K562 (cell line): Measurements from ENCODE around the gene CCDC171. TPM values are rescaled to one million over a fixed set of nuclear protein-coding genes. Genes with fewer than 3 reads are reported as not detected.

Source experiments
- ATAC-seq: fragments of 200-7000 bp; cut with Tn5 transposase; 3 replicates; pipeline ENCODE4 v1.9.1; 2020; ENCODE audit warnings: moderate library complexity
- BruUV-seq: library from RNA; stranded (reverse); fragments of 400-500 nt; replicated peaks from 2 replicates; lab custom pipeline; 2021; lab: Mats Ljungman, UMichigan
- CTCF ChIA-PET: fragments of 300-600 bp; formaldehyde crosslinking; extraction: SDS; loops from one replicate; lab custom pipeline; 2021; ENCODE audit warnings: low intra/inter-chr PET ratio; lab: Yijun Ruan, JAX
- POLR2A ChIA-PET: fragments of 300-600, 350-650 bp; sonication (Branson Sonifier 250); formaldehyde crosslinking; extraction: SDS; loops from one replicate; lab custom pipeline; 2021; ENCODE audit warnings: antibody characterized with exemption, inconsistent platforms; lab: Yijun Ruan, JAX
- DNase-seq, 4 experiments: peaks; one replicate each; pipeline versions ENCODE4 v3.0.0 to v3.0.0-alpha.2; 2011 to 2018; ENCODE audit warnings: low spot score in 3 of 4, mixed read lengths in 3 of 4; ENCODE audit errors: extremely low read depth in 1 of 4
- FAIRE-seq: peaks from 2 replicates; lab custom pipeline; 2011; peaks lifted over from hg19 to GRCh38; lab: Jason Lieb, UNC
- H2AFZ ChIP-seq: 2 replicates; pipeline ENCODE4 v1.6.0; 2011; ENCODE audit warnings: low read depth, low read length, control low read depth, inconsistent platforms
- H3K27ac ChIP-seq: fragments of 200-600 bp; 3 replicates; pipeline ENCODE4 v1.8.0; 2011; ENCODE audit warnings: low read depth, mild to moderate bottlenecking, control low read depth, inconsistent platforms, low read length, moderate library complexity, mixed read lengths; ENCODE audit errors: extremely low read depth
- H3K27me3 ChIP-seq, 2 experiments: fragments of 300-600 bp in 1 of 2; 2 replicates in 1 of 2; 3 replicates in 1 of 2; pipeline versions ENCODE4 v1.6.0 to v1.8.0; 2011; ENCODE audit warnings: inconsistent platforms in 2 of 2, low read length in 2 of 2, mild to moderate bottlenecking in 1 of 2, mixed read lengths in 1 of 2, moderate library complexity in 1 of 2; ENCODE audit not compliant: control insufficient read depth in 2 of 2, insufficient read depth in 2 of 2
- H3K36me3 ChIP-seq: fragments of 300-600 bp; 3 replicates; pipeline ENCODE4 v1.8.0; 2011; ENCODE audit warnings: mild to moderate bottlenecking, low read length, inconsistent platforms; ENCODE audit not compliant: control insufficient read depth, insufficient read depth
- H3K4me1 ChIP-seq, 2 experiments: fragments of 200-600 bp in 1 of 2; replicated peaks in 1 of 2; 2 replicates in 1 of 2; 3 replicates in 1 of 2; pipeline versions ENCODE4 v1.5.1 to v1.8.0; 2011; ENCODE audit warnings: inconsistent platforms in 2 of 2, low read length in 2 of 2, mild to moderate bottlenecking in 1 of 2, mixed read lengths in 1 of 2, moderate library complexity in 1 of 2; ENCODE audit not compliant: control insufficient read depth in 2 of 2, insufficient read depth in 2 of 2
- H3K4me2 ChIP-seq: 2 replicates; pipeline ENCODE4 v1.6.1; 2011; ENCODE audit warnings: low read length, control low read depth, inconsistent platforms, mixed read lengths; ENCODE audit not compliant: insufficient read depth
- H3K4me3 ChIP-seq: fragments of 200-600 bp; sonication (generic), shearing (Covaris generic); 2 replicates; pipeline ENCODE4 v1.5.1; 2016; ENCODE audit warnings: control low read depth, inconsistent platforms
- H3K79me2 ChIP-seq: fragments of 200-600 bp; 3 replicates; pipeline ENCODE4 v1.8.0; 2011; ENCODE audit warnings: low read length, inconsistent platforms; ENCODE audit not compliant: control insufficient read depth, insufficient read depth
- H3K9ac ChIP-seq, 2 experiments: 2 replicates each; pipeline versions ENCODE4 v1.6.0 to v1.6.1; 2011; ENCODE audit warnings: low read depth in 2 of 2, low read length in 2 of 2, control low read depth in 1 of 2, inconsistent platforms in 1 of 2, mild to moderate bottlenecking in 1 of 2, mixed read lengths in 1 of 2; ENCODE audit not compliant: insufficient read depth in 1 of 2
- H3K9me1 ChIP-seq: one replicate; pipeline ENCODE4 v1.6.0; 2011; ENCODE audit warnings: inconsistent platforms, mild to moderate bottlenecking, low read length, moderate library complexity; ENCODE audit not compliant: control insufficient read depth, insufficient read depth
- H3K9me3 ChIP-seq: replicated peaks from 2 replicates; pipeline ENCODE4 v1.5.1; 2011; ENCODE audit warnings: low read depth, low read length, inconsistent platforms; ENCODE audit not compliant: control insufficient read depth, insufficient read depth
- H4K20me1 ChIP-seq: replicated peaks from 2 replicates; pipeline ENCODE4 v1.6.1; 2011; ENCODE audit warnings: low read length, inconsistent platforms, mixed read lengths; ENCODE audit not compliant: control insufficient read depth, insufficient read depth
- CHD1 ChIP-seq: fragments of 200-600 bp; sonication (generic); IDR thresholded peaks from one replicate; pipeline ENCODE4 v1.6.1; 2012; ENCODE audit warnings: mild to moderate bottlenecking, moderate library complexity, low read length, inconsistent platforms
- E2F5 ChIP-seq: sonication (generic); formaldehyde crosslinking; IDR thresholded peaks from 2 replicates; pipeline ENCODE4 v1.8.0; 2022; ENCODE audit warnings: mild to moderate bottlenecking, missing genetic modification reagents
- ETS1 ChIP-seq: conservative IDR thresholded peaks from 2 replicates; pipeline ENCODE4 v1.6.1; 2011; ENCODE audit warnings: low read depth, mild to moderate bottlenecking, low read length; ENCODE audit not compliant: control insufficient read depth
- ILF3 ChIP-seq: fragments of 450-650 bp; IDR thresholded peaks from 2 replicates; pipeline ENCODE4 v1.6.1; 2018; ENCODE audit warnings: antibody characterized with exemption, mild to moderate bottlenecking, moderate library complexity, borderline replicate concordance
- KLF1 ChIP-seq: fragments of 450-650 bp; IDR thresholded peaks from 2 replicates; pipeline ENCODE4 v1.6.1; 2016; ENCODE audit warnings: missing genetic modification characterization, missing compliant biosample characterization
- MCM3 ChIP-seq: fragments of 450-650 bp; IDR thresholded peaks from 2 replicates; pipeline ENCODE4 v1.6.1; 2016
- NCOA1 ChIP-seq: fragments of 450-650 bp; IDR thresholded peaks from 2 replicates; pipeline ENCODE4 v1.6.1; 2016; ENCODE audit warnings: low read depth
- POLR2AphosphoS2 ChIP-seq: IDR thresholded peaks from 2 replicates; pipeline ENCODE4 v1.6.1; 2012; ENCODE audit warnings: low read length, improper control_type of control experiment
- TAL1 ChIP-seq: fragments of 450-650 bp; IDR thresholded peaks from 2 replicates; pipeline ENCODE4 v1.6.1; 2016; ENCODE audit warnings: mild to moderate bottlenecking
- TARDBP ChIP-seq: fragments of 450-650 bp; IDR thresholded peaks from 2 replicates; pipeline ENCODE4 v1.6.1; 2016
- ZFP1 ChIP-seq: fragments of 450-650 bp; formaldehyde crosslinking; IDR thresholded peaks from 2 replicates; pipeline ENCODE4 v1.4.0; 2020; ENCODE audit warnings: mild to moderate bottlenecking, mixed read lengths
- ZNF124 ChIP-seq: sonication (generic); formaldehyde crosslinking; IDR thresholded peaks from 2 replicates; pipeline ENCODE4 v1.8.1; 2022; ENCODE audit warnings: missing genetic modification reagents
- WGBS: fragments of 100-300 bp; shearing (Covaris generic); methylation state at CpG from one replicate; pipeline ENCODE4 v1.1.6; 2016; ENCODE audit warnings: low coverage, mixed read lengths; ENCODE audit not compliant: insufficient coverage; ENCODE audit errors: missing lambda C conversion rate; 5-methylcytosine and 5-hydroxymethylcytosine counted together
- in situ Hi-C: fragments of 300-500 bp; cut with MboI; formaldehyde crosslinking; loops from 4 replicates; pipeline ENCODE4 v1.15.0; 2018; ENCODE audit warnings: inconsistent platforms, mixed read lengths
- intact Hi-C: fragments of 100-400 bp; cut with micrococcal nuclease; formaldehyde crosslinking; loops from 2 replicates; pipeline ENCODE4 v1.14.2; 2022
- polyA plus RNA-seq, 8 experiments: library from polyadenylated mRNA; depleted of rRNA in 4 of 8; stranded (reverse) in 5 of 8; unstranded in 3 of 8; fragments of >200 nt; fragmentation: Nextera tagmentation in 2 of 8; fragmentation: Illumina TruSeq in 1 of 8; extraction: Ambion mirVana in 2 of 8; extraction: Trizol in 1 of 8; gene quantifications; 2 replicates each; pipeline versions ENCODE4 v1.2.1 to v1.2.3, GENCODE V29; 2011 to 2014; ENCODE audit warnings: inconsistent platforms in 1 of 8, missing spikeins in 1 of 8
- total RNA-seq, 7 experiments: library from RNA; depleted of rRNA in 6 of 7; stranded (reverse); fragments of >200 nt in 6 of 7; fragmentation: Illumina TruSeq in 2 of 7; extraction: Trizol in 2 of 7; gene quantifications; 2 replicates each; pipeline versions ENCODE4 v1.2.1 to v1.2.3, GENCODE V29; 2011 to 2021; ENCODE audit warnings: low replicate concordance in 1 of 7

Gene CCDC171
- total and polyA plus RNA-seq, 9 of the 15 experiments (the other 6 are each of a cell fraction or from before 2014, with no cell fraction given): 0.08 to 3.8 (median 0.27) TPM

- Histone ChIP-seq H3K27me3 (no peaks in the 10 kb centered on the region), H4K20me1 (no peaks in the 10 kb centered on the region), H3K4me3 (no peak overlapping the region), H3K4me1 (no peaks in the 10 kb centered on the region), H3K79me2 (no peaks in the 10 kb centered on the region), H3K4me2 (no peak overlapping the region), H3K9ac (no peak overlapping the region), H2AFZ (no peak overlapping the region)
- no TSS peak for BruUV-seq
- in situ Hi-C loops (no loop called here), intact Hi-C loops (no loop called here)
- WGBS: 0% methylated on average over 6 of the region's 6 CpGs
- POLR2A ChIA-PET: no interaction called here
- DNase-seq (no peak), ATAC-seq (no peak)
- no peak for TF ChIP-seq ETS1
- TF ChIP-seq TAL1: no peak
- TF ChIP-seq ZFP1 (CRISPR knock-in tag): no peak
- no peak for TF ChIP-seq POLR2AphosphoS2
- no peak for TF ChIP-seq ILF3
- no peak for TF ChIP-seq E2F5 (CRISPR knock-in tag)
- TF ChIP-seq CHD1: no peak
- TF ChIP-seq MCM3: no peak
- TF ChIP-seq KLF1 (tag): no peak
- TF ChIP-seq TARDBP: no peak
- no peak for TF ChIP-seq ZNF124
- TF ChIP-seq NCOA1: no peak
- TF ChIP-seq, all 486 proteins: peak for 0
- no peak for FAIRE-seq
- no peaks in the 10 kb centered on the region for H3K36me3 ChIP-seq
- H3K9me3 ChIP-seq: no peaks in the 10 kb centered on the region
- H3K9me1 ChIP-seq: no peaks in the 10 kb centered on the region
- CTCF ChIA-PET: no interaction called here
- H3K27ac ChIP-seq: no peak overlapping the region
Observed at GRCh38 chr9:16003785-16004184, 450.9 kb downstream of the CCDC171 start.
